AG09319 (cell line): ENCODE measurements around the gene DIPK1C.
"Not testable (repeated sequence)": the region's sequence is repeated elsewhere in the genome, so short reads cannot be mapped to it uniquely, and the experiment has no call there.

ENCODE experiments used
- DNase-seq: peaks from one replicate; pipeline ENCODE4 v3.0.0-alpha.2; 2010; ENCODE audit warnings: low read depth; ENCODE audit errors: extremely low read depth
- CTCF ChIP-seq: IDR thresholded peaks from 2 replicates; pipeline ENCODE4 v1.5.1; 2011; ENCODE audit warnings: low read depth, mild to moderate bottlenecking, inconsistent platforms, low read length, moderate library complexity

Gene DIPK1C

DNA sequence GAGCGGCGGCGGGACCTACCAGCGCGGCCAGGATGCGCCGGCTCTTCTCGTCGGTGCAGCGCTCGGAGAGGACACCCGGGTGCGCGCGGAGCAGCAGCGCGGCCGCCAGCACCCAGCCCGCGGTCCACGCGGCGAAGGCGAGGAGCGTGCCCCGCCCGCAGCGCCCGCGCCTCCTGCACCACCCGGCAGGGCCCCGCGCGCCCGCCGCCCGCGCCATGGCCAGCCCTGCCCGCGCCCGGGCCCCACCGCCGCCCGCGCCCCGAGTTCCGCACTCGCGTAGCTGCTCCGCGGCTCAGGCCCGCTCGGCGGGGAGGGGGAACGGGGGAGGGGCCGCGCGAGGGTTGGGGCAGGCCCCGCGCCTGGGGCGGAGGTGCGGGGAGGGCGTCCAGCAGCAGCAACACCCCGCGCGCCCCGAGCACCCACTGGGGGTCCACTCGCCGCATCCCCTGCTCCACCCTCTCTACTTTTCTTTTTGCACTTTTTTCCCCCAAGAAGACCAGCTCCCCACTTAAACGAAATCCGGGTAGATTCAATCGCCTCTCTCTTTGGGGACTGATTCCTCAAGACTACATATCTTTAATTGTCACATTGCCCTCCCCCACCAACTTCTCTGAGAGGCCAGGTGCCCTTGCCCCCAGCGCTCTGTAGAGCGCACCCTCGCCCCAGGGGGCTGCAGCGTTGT is at the start of gene DIPK1C:
Gene DIPK1C, minus strand, starts transcription at position 266 of the 682 bp plus-strand sequence. Its CDS starts 49 bp downstream, at position 217.
- no peak for DNase-seq
- no peak for TF ChIP-seq CTCF

GRCh38 chr18:74506448-74507084 is 49.5 kb upstream of the DIPK1C start:
- no peak for TF ChIP-seq CTCF
- no peak for DNase-seq

- TF ChIP-seq CTCF, result no peak
- no peak for DNase-seq
These were observed 48.7 kb upstream of the DIPK1C start for GRCh38 chr18:74505776-74506175.

DNA sequence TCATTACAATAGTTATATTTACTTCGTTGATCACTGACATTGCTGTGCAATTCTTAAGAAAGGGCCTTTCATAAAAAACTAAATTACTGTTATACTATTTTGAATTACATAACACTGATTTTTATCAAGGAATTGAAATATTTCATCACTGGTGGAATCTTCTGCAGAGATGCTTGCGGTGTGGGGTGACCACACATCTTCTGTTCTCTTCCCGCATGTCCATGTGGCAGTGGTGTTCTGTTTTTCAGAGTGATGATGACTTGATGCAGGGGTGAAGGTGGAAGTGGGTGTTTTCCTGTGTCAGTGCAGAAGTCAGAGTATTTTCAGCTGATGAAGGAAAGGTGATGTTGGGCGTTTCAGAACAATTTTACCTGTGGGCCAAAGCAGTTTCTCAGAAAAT is 46.0 kb upstream of the DIPK1C start:
- DNase-seq, result no peak
- no peak for TF ChIP-seq CTCF

DNA sequence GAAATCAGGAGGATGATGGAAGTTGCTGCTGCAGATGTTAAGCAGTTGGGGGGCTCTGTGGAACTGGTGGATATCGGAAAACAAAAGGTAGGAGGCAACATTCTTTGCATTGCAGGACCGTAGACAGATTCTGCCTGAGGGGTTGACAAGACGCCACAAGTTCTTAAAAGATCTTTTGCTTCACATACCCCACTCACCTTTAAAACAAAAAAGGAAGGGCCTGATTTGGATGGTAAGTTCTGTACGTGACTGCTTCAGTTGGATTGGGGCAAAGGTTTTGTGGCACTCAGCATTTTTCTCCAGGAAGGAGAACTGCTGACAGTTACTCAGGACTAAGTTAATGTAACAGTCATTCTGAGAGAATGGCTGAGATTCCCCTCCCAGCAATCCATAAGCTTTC is 44.3 kb upstream of the DIPK1C start:
- DNase-seq, result no peak
- no peak for TF ChIP-seq CTCF

DNA sequence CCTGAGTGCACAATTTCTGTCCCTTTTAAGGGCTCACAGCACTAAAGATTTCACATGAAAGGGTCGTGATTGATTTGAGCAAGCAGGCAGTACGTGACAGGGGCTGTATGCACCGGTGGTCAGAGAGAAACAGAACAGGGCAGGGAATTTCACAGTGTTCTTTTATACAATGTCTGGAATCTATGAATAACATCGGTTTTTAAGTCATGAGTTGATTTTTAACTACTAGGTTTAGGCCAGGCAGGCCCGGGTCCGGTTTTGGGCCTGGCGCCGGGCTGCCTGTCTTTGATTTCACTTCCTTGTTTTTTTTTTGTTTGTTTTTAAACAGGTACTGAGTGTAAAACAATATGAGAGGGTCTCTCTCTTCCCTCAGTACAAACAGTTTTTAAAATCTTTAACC is 43.7 kb upstream of the DIPK1C start:
- not testable (repeated sequence) for DNase-seq

DNA sequence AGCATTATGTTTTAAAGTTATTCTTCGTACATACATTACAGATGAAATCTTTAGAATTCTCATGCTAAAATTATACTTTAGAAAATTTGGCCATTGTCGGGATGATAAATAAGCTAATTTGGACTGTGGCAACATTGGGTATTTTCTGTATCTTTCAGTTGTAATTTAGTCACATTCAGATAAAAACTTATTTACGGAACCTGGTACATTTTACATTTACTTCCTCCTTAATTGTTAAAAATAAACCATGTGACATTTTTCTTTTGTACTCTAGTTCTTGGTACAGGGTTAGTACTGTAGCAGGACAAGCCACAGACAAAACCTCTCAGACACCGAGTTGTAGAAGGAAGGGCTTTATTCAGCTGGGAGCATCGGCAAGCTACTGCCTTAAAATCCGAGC is 43.3 kb upstream of the DIPK1C start:
- no peak for TF ChIP-seq CTCF
- no peak for DNase-seq

GRCh38 chr18:74499633-74500032 is 42.5 kb upstream of the DIPK1C start:
- no peak for TF ChIP-seq CTCF
- no peak for DNase-seq
